Measurements from ENCODE around the gene UQCR11. TPM values are rescaled to one million over a fixed set of nuclear protein-coding genes. Genes with fewer than 3 reads are reported as not detected.
A peak's percentile ranks its signal among the peaks of the same experiment; 100 is the strongest.

UQCR11 gene
- total and polyA plus RNA-seq, 2 of the 4 experiments (the other 2 are of a cell fraction), result 29.2 to 177 TPM

DNA sequence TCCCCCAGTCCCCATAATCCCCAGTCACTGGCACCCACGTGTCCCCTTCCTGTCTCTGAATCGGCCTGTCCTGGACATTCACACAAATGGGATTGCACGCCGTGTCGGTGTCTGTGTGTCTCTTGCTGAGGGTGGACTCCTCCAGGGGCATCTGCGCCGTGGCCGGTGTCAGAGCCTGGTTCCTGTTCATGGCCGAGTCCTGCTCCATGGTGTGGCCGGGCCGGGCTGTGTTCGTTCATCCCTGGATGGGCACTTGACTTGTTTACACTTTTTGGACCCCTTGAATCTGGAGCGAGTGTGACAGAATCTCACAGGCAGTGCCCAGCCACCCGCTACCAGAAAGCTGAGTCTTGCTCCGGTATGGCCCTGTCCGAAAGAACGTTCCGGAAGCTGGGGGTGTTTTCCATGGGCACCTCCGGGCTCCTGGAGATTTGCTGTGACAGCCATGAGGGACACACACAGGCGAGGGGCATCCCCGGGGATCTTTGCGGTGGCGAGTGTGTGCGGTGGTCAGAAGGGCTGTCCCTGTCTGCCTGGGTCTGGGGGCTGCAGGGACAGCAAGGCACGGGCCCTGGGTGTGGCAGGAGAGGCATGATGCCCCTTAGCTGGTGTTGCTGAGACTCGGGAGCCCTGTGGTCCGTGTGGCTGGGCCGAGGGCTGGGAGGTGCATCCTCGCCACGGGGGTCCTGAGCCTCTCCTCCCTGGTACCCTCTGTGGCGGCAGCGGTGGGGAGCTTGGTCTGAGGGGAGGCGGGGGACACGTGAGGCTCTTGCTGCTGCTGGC is 30.7 kb downstream of the UQCR11 start:
- Histone ChIP-seq H2BK20ac (ENCODE audit: low read depth, low read length) (no peak overlapping the region), H3K56ac (ENCODE audit: extremely low read depth, insufficient read depth, low read length) (no peak overlapping the region), H2AK5ac (ENCODE audit: low read depth, low read length) (no peak overlapping the region), H2BK120ac (ENCODE audit: low read depth, low read length) (no peak overlapping the region), H3K4me2 (ENCODE audit: low read depth, low read length) (no peak overlapping the region), H3K23ac (ENCODE audit: low read depth, low read length) (no peak overlapping the region), H3K79me1 (ENCODE audit: low read depth in 1 of 2, low read length in 2 of 2) (no peaks in the 10 kb centered on the region), H4K5ac (ENCODE audit: low read depth, low read length) (no peak overlapping the region), H3K14ac (replicated peaks; ENCODE audit: low read depth, low read length) (no peak overlapping the region), H2AFZ (replicated peaks; ENCODE audit: low read length, poor library complexity) (no peak overlapping the region), H3K9me1 (ENCODE audit: insufficient read depth, low read length) (no peaks in the 10 kb centered on the region), H4K8ac (ENCODE audit: low read depth in 2 of 2, low read length in 2 of 2) (no peak overlapping the region), H4K91ac (ENCODE audit: insufficient read depth, low read depth, low read length) (no peak overlapping the region), H3K4me3 (ENCODE audit: insufficient read depth, low read depth, low read length) (no peak overlapping the region), H3K4me1 (ENCODE audit: control insufficient read depth, insufficient read depth, low read length) (no peaks in the 10 kb centered on the region), H3K9ac (ENCODE audit: low read depth, low read length) (no peak overlapping the region), H3K27ac (ENCODE audit: insufficient read depth, low read length) (no peak overlapping the region), H3K4ac (ENCODE audit: low read depth, low read length) (no peak overlapping the region), H3K27me3 (ENCODE audit: control insufficient read depth, insufficient read depth, low read length) (no peaks in the 10 kb centered on the region; the same call in 1 of the 2 replicates), H2BK5ac (ENCODE audit: low read depth, low read length, poor library complexity, severe bottlenecking) (no peak overlapping the region), H3K9me3 (ENCODE audit: control insufficient read depth, insufficient read depth, low read length) (no peaks in the 10 kb centered on the region), H3K18ac (ENCODE audit: low read depth, low read length) (no peak overlapping the region), H3K36me3 (ENCODE audit: control insufficient read depth, insufficient read depth, low read length) (peaks cover 26% of the 10 kb centered on the region), H4K20me1 (ENCODE audit: insufficient read depth, low read length) (peaks cover 4% of the 10 kb centered on the region; the same call in 1 of the 2 replicates), H2BK15ac (ENCODE audit: low read depth, low read length) (no peak overlapping the region), H2AK9ac (replicated peaks; ENCODE audit: low read depth, low read length, poor library complexity) (peak overlapping the region; percentile 37)
- TF ChIP-seq, protein P1, sequence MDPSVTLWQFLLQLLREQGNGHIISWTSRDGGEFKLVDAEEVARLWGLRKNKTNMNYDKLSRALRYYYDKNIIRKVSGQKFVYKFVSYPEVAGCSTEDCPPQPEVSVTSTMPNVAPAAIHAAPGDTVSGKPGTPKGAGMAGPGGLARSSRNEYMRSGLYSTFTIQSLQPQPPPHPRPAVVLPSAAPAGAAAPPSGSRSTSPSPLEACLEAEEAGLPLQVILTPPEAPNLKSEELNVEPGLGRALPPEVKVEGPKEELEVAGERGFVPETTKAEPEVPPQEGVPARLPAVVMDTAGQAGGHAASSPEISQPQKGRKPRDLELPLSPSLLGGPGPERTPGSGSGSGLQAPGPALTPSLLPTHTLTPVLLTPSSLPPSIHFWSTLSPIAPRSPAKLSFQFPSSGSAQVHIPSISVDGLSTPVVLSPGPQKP (IDR thresholded peaks at IDR 0.05; ENCODE audit: borderline replicate concordance, low read depth, low read length), result no peak
- TF ChIP-seq BHLHE40 (IDR thresholded peaks at IDR 0.05; ENCODE audit: low read depth, low read length), result no peak
- no peak for TF ChIP-seq RAD21 (IDR thresholded peaks at IDR 0.05; ENCODE audit: low read length)
- no peak for TF ChIP-seq MXI1 (IDR thresholded peaks at IDR 0.05; ENCODE audit: borderline replicate concordance, low read depth, low read length)
- TF ChIP-seq RCOR1 (IDR thresholded peaks at IDR 0.05; ENCODE audit: insufficient replicate concordance, low read length), result no peak
- no TSS peak for BruUV-seq (replicated peaks)
- dilution Hi-C loops (cut with HindIII; ENCODE audit: low sequenced_read_pairs, unreplicated experiment) (no loop called here), in situ Hi-C loops (cut with MboI; ENCODE audit: low sequenced_read_pairs) (no loop called here), intact Hi-C loops (cut with micrococcal nuclease) (no loop called here)
- 94% methylated on average over 16 of the region's 34 CpGs; no CpG with 5 or more reads in 1 of the 2 experiments for WGBS, 2 experiments (ENCODE audit: extremely low coverage in 2 of 2, insufficient read length in 1 of 2)
- POLR2A ChIA-PET (ENCODE audit: unreplicated experiment), result no interaction called here
- CTCF ChIA-PET, result interaction anchor here (1.3 kb wide), 1 partner anchor 29 kb away, joined by 3 read pairs; no protein-coding TSS in a partner anchor
- DNase-seq (no peak), ATAC-seq (ENCODE audit: low read depth) (no peak)

Data from IMR-90 (cell line).